NT2/D1 (cell line): ENCODE measurements around the gene PRR23C.

Source experiments
- DNase-seq: peaks from one replicate; pipeline ENCODE4 v3.0.0-alpha.2; 2011; ENCODE audit warnings: low read depth, low spot score
- H3K27me3 ChIP-seq: 2 replicates; pipeline ENCODE4 v1.6.0; 2011; ENCODE audit warnings: mild to moderate bottlenecking; ENCODE audit not compliant: insufficient read length, insufficient read depth
- H3K36me3 ChIP-seq: 2 replicates; pipeline ENCODE4 v1.6.1; 2011; ENCODE audit warnings: mild to moderate bottlenecking, low read length, mixed read lengths; ENCODE audit not compliant: insufficient read depth, insufficient read length
- H3K4me1 ChIP-seq: 2 replicates; pipeline ENCODE4 v1.5.1; 2011; ENCODE audit not compliant: insufficient read depth, insufficient read length
- H3K4me3 ChIP-seq: 2 replicates; pipeline ENCODE4 v1.5.1; 2011; ENCODE audit warnings: low read depth; ENCODE audit not compliant: insufficient read length
- H3K9ac ChIP-seq: 2 replicates; pipeline ENCODE4 v1.6.0; 2011; ENCODE audit warnings: low read depth; ENCODE audit not compliant: insufficient read length
- H3K9me3 ChIP-seq: 2 replicates; pipeline ENCODE4 v1.5.1; 2011; ENCODE audit warnings: mild to moderate bottlenecking, low read length; ENCODE audit not compliant: insufficient read depth
- SUZ12 ChIP-seq: IDR thresholded peaks from 2 replicates; pipeline ENCODE4 v1.6.1; 2011; ENCODE audit not compliant: insufficient read length, insufficient read depth; ENCODE audit errors: extremely low read depth
- YY1 ChIP-seq: IDR thresholded peaks from 2 replicates; pipeline ENCODE4 v1.6.1; 2011; ENCODE audit not compliant: insufficient read length, insufficient read depth
- ZNF274 ChIP-seq: IDR thresholded peaks from 2 replicates; pipeline ENCODE4 v1.6.1; 2011; ENCODE audit warnings: mild to moderate bottlenecking, low read depth, low read length

Gene PRR23C

GRCh38 chr3:139020036-139020867 is 24.4 kb downstream of the PRR23C start:
- Histone ChIP-seq H3K4me3 (no peak overlapping the region), H3K9ac (no peak overlapping the region), H3K4me1 (no peaks in the 10 kb centered on the region), H3K36me3 (no peaks in the 10 kb centered on the region), H3K27me3 (no peaks in the 10 kb centered on the region), H3K9me3 (peaks cover 6% of the 10 kb centered on the region; the same call in 1 of the 2 replicates)
- no peak for DNase-seq
- no peak for TF ChIP-seq YY1
- TF ChIP-seq SUZ12: no peak
- no peak for TF ChIP-seq ZNF274

- peaks cover 6% of the 10 kb centered on the region for H3K9me3 ChIP-seq
- DNase-seq: no peak
- H3K9ac ChIP-seq: no peak overlapping the region
- no peaks in the 10 kb centered on the region for H3K27me3 ChIP-seq
- no peak for TF ChIP-seq SUZ12
- no peak for TF ChIP-seq YY1
- no peak for TF ChIP-seq ZNF274
- no peaks in the 10 kb centered on the region for H3K36me3 ChIP-seq
- no peaks in the 10 kb centered on the region for H3K4me1 ChIP-seq
- no peak overlapping the region for H3K4me3 ChIP-seq
These were observed 28.2 kb downstream of the PRR23C start for GRCh38 chr3:139016430-139017048.

GRCh38 chr3:139006051-139006716 is 38.5 kb downstream of the PRR23C start, which contains the start of gene PRR23A:
PRR23A (minus strand) TSS chr3:139006268; CDS start chr3:139006268, 0 bp downstream.
- Histone ChIP-seq H3K4me3 (no peak within 1 kb of the TSS), H3K4me1 (no peaks in the 10 kb centered on the region), H3K36me3 (no peaks in the 10 kb centered on the region), H3K9ac (no peak within 1 kb of the TSS), H3K27me3 (no peaks in the 10 kb centered on the region), H3K9me3 (peaks cover 8% of the 10 kb centered on the region; the same call in 1 of the 2 replicates)
- DNase-seq: no peak
- TF ChIP-seq ZNF274 (no peak), SUZ12 (no peak), YY1 (no peak)

DNA sequence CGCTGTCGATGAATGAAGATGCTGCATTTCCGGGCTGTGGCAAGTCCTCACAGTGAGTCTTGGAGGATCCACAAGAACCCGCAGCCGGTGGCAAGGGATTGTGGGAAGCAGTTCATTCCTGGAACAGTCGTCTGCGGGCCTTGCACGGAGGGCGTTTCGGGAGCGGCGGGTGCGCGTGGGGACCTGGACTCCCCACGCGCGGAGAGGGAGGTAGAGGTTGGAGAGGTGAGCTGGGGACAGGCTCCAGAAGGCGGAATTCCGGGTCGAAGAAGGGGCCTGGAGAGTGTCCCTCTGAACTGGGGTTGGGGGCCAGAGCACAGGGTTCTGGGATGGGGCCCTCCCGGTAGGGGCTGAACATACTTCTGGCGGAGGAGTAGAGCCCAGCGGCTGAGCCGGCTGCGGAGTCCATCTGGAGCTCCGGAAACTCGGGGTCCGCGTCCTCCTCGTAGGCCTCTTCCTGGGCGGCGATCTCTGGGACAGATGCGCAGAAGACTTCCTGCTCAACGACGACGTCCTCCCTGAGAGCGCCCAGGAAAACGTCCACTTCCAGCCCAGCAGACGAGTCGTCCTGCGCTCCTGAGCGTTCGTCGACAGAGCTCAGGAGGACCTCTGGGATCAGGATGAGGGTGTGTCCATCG is 39.2 kb downstream of the PRR23C start:
- Histone ChIP-seq H3K9me3 (peaks cover 8% of the 10 kb centered on the region; the same call in 1 of the 2 replicates), H3K4me1 (no peaks in the 10 kb centered on the region), H3K4me3 (no peak overlapping the region), H3K9ac (no peak overlapping the region), H3K36me3 (no peaks in the 10 kb centered on the region), H3K27me3 (no peaks in the 10 kb centered on the region)
- DNase-seq: no peak
- TF ChIP-seq YY1: no peak
- TF ChIP-seq SUZ12: no peak
- TF ChIP-seq ZNF274: no peak

GRCh38 chr3:138995706-138996105 is 49.0 kb downstream of the PRR23C start:
- peaks cover 4% of the 10 kb centered on the region for H3K27me3 ChIP-seq
- no peak for DNase-seq
- no peak overlapping the region for H3K9ac ChIP-seq
- TF ChIP-seq SUZ12: no peak
- no peak for TF ChIP-seq YY1
- TF ChIP-seq ZNF274: no peak
- H3K9me3 ChIP-seq: no peaks in the 10 kb centered on the region
- no peaks in the 10 kb centered on the region for H3K4me1 ChIP-seq
- no peaks in the 10 kb centered on the region for H3K36me3 ChIP-seq
- no peak overlapping the region for H3K4me3 ChIP-seq
